ENCODE measurements around the gene SPSB1.

DNA sequence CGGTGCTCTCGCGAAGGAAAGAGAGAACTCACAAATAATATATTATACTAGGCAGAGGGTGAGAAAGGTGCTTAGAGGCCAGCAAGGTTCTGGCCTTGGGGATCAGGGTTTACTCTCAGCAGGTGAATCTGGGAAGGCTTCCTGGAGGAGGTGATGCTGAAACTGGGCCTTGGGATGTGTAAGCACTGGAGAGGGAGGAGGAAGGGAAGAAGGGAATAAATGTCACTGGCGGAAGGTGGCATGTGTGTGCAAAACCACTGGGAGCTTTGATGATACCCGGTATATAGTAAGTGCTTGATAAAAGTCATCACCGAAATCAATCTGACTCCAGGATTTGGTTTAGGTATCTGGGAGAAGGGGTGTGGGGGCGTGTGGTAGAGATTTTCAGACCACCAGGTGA, 24.4 kb downstream of the SPSB1 start:
- TF ChIP-seq CTCF (IDR thresholded peaks at IDR 0.05; ENCODE audit: insufficient read depth, low read length) (no peak), POLR2AphosphoS5 (IDR thresholded peaks at IDR 0.05; ENCODE audit: low read depth) (no peak), GABPA (IDR thresholded peaks at IDR 0.05; ENCODE audit: low read depth) (no peak), REST (IDR thresholded peaks at IDR 0.05; ENCODE audit: insufficient replicate concordance, low read depth) (no peak)

All from HL-60 (cell line).